HG03139 (cell line): Measurements from ENCODE around the gene GLI1.
"Not testable (repeated sequence)": the region's sequence is repeated elsewhere in the genome, so short reads cannot be mapped to it uniquely, and the experiment has no call there.

ENCODE experiments used
- ATAC-seq: cut with Tn5 transposase; IDR thresholded peaks from one replicate; pipeline ENCODE4 v1.9.1; 2021; ENCODE audit not compliant: unreplicated experiment

Gene GLI1

DNA sequence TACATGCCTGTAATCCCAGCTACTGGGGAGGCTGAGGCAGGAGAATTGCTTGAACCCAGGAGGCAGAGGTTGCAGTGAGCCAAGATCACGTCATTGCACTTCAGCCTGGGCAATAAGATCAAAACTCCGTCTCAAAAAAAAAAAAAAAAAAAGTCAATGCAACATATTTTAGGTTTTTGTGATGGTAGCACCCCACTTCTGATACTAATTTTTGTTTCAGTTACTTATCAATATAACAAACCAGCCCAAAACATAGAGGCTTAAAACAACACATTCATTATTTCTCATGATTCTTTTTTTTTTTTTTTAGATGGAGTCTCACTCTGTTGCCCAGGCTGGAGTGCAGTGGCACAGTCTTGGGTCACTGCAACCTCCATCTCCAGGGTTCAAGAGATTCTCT, 18.2 kb upstream of the GLI1 start:
- not testable (repeated sequence) for ATAC-seq

- no peak for ATAC-seq
Observed at GRCh38 chr12:57441846-57442427, 17.6 kb upstream of the GLI1 start.

DNA sequence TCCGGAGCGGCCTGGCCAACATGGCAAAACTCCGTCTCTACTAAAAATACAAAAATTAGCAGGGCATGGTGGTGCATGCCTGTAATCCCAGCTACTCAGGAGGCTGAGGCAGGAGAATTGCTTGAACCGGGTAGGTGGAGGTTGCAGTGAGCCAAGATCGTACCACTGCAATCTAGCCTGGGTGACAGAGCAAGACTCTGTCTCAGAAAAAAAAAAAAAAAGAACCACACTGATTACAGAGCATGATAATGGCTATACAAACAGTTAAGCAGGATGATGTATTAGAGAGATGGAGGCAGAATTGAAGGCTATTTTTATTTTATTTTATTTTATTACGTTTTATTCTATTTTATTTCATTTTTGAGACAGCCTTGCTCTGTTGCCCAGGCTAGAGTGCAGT, 15.2 kb upstream of the GLI1 start:
- not testable (repeated sequence) for ATAC-seq

- no peak for ATAC-seq
Observed at GRCh38 chr12:57444744-57445143, 14.8 kb upstream of the GLI1 start.

DNA sequence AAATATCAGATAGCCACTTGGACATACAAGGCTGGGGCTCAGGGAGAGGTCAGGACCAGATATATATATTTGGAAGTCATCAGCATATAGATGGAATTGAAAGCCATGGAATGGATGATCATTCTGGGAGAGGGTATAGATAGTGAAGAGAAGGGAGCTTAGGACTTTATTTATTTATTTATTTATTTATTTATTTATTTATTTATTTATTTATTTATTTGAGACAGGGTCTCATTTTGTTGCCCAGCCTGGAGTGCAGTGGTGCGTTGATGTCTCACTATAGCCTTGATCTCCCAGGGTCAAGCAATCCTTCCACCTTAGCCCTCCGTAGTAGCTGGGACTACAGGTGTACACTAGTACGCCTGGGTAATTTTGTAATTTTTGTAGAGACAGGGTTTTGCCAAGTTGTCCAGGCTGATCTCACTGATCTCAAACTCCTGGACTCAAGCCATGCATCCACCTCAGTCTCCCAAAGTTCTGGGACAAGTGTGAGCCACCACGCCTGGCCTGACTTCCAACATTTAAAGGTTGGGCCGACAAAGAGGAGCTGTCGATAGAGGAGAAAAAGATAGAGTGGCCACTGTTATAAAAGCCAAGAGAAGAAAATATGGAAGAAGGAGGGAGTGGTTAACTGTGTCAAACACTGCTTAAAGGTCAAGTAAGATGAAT, 13.2 kb upstream of the GLI1 start:
- no peak for ATAC-seq

DNA sequence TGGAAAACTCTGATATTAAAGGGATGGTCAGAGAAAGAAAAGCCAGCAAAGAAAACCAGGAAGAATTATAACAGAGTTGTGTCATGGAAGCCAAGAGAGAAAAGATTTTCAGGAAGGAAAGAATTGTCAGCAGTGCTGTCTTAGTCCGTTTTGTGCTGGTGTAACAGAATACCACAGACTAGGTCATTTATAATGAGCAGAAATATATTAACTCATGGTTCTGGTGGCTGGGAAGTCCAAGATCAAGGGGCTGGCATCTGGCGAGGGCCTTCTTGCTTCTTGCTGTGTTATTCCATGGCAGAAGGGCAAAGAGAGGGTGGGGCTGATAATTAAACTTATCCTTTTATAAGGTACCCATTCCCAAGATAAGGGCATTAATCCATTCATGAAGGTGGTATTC, 10.9 kb upstream of the GLI1 start:
- no peak for ATAC-seq

DNA sequence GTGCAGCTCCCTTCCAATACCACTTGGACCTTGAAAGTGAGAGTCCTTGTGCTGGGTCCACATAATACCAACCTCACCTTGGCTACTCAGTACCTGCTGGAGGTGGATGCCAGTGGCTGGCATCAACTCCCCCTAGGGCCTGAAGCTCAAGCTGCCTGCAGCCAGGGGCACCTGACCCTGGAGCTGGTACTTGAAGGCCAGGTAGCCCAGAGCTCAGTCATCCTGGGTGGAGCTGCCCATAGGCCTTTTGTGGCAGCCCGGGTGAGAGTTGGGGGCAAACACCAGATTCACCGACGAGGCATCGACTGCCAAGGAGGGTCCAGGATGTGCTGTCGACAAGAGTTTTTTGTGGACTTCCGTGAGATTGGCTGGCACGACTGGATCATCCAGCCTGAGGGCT, 10.2 kb upstream of the GLI1 start:
- no peak for ATAC-seq

DNA sequence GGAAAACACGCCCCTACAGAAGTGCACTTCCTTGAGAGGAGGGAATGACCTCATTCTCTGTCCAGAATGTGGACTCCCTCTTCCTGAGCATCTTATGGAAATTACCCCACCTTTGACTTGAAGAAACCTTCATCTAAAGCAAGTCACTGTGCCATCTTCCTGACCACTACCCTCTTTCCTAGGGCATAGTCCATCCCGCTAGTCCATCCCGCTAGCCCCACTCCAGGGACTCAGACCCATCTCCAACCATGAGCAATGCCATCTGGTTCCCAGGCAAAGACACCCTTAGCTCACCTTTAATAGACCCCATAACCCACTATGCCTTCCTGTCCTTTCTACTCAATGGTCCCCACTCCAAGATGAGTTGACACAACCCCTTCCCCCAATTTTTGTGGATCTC, 9.5 kb upstream of the GLI1 start:
- no peak for ATAC-seq

GRCh38 chr12:57451233-57451778, 8.3 kb upstream of the GLI1 start:
- no peak for ATAC-seq

DNA sequence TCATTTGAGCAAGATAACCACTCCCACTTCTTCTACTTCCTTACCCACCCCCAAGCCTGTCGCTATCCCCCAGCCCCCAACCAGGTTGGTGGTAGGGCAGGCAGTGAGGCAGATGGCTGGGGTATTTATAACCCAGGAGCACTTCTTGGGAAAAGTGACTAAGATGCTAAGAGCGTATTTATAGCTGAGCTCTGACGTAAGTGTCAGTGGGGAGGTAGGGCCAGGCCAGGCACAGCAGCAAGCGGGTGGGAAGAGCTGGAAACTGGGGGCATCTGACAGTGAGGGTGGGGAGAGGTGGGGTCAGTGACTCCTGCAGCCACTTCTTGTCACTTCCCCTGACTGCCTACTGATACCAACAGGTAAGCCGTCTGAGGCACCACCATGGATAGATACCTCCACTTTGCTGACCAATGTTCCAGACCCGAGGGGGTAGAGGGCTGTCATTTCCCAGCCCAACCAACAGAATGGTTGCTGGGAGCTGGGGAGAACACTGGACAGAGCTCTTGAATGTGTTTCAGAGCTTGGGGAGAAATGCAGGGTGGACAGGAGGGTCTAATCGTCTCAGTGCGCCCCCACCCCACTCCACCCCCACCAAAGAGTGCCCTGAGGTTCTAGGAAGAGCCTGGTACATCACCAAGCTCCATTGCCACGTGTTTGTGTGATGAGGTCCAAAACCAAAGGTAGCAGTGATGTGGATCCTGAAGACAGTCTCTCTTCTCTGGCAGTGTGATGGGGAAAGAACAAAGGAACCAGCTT, 7.2 kb upstream of the GLI1 start:
- no peak for ATAC-seq

GRCh38 chr12:57452937-57453509, 6.6 kb upstream of the GLI1 start:
- no peak for ATAC-seq

- no peak for ATAC-seq
Observed at GRCh38 chr12:57454213-57454565, 5.4 kb upstream of the GLI1 start.

GRCh38 chr12:57454566-57455373, 4.8 kb upstream of the GLI1 start, which contains the start of gene INHBE:
Gene INHBE (plus strand): TSS chr12:57455307. CDS start chr12:57455537, 230 bp downstream.
- no peak for ATAC-seq

DNA sequence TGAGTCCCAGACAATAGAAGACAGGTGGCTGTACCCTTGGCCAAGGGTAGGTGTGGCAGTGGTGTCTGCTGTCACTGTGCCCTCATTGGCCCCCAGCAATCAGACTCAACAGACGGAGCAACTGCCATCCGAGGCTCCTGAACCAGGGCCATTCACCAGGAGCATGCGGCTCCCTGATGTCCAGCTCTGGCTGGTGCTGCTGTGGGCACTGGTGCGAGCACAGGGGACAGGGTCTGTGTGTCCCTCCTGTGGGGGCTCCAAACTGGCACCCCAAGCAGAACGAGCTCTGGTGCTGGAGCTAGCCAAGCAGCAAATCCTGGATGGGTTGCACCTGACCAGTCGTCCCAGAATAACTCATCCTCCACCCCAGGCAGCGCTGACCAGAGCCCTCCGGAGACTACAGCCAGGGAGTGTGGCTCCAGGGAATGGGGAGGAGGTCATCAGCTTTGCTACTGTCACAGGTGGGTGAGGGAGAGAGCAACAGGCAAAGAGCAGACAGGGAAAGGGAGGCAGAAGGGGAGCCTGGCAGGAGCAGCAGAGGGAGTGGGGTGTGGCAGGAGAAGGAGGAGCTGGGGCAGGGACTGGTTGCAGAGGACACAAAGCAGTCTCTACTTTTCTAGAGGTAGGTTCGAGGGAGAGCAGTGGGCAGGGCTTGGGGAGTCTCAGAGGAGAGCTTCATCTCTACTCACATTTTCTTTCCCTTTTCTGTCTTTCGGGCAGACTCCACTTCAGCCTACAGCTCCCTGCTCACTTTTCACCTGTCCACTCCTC, 4.0 kb upstream of the GLI1 start:
- ATAC-seq: no peak

DNA sequence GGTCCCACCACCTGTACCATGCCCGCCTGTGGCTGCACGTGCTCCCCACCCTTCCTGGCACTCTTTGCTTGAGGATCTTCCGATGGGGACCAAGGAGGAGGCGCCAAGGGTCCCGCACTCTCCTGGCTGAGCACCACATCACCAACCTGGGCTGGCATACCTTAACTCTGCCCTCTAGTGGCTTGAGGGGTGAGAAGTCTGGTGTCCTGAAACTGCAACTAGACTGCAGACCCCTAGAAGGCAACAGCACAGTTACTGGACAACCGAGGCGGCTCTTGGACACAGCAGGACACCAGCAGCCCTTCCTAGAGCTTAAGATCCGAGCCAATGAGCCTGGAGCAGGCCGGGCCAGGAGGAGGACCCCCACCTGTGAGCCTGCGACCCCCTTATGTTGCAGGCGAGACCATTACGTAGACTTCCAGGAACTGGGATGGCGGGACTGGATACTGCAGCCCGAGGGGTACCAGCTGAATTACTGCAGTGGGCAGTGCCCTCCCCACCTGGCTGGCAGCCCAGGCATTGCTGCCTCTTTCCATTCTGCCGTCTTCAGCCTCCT, 3.4 kb upstream of the GLI1 start:
- ATAC-seq: no peak

GRCh38 chr12:57456737-57457490, 2.7 kb upstream of the GLI1 start:
- ATAC-seq: no peak

- no peak for ATAC-seq
Observed at GRCh38 chr12:57458665-57459054, 925 bp upstream of the GLI1 start.

- peak; percentile 43 for ATAC-seq
Observed at GRCh38 chr12:57459055-57459749, 383 bp upstream of the GLI1 start.

DNA sequence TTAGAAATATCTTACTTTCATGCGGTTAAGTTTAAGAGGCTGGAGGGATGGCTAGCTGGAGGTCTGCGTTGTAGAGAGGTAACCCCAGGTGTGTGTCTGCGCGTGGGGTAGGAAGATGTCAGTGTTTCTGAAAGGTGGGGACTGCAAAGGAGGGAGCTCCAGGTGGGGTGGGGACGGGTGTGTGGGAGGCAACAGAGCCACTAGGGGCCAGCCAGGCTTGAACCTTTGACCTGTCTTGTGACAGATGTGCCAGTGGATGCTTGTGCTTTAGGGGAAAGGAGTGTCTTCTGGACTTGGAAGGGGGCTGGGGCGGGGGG, 841 bp downstream of the GLI1 start:
- ATAC-seq: no peak
